H1 (cell line): ENCODE measurements around the gene ALDH5A1. TPM values are rescaled to one million over a fixed set of nuclear protein-coding genes. Genes with fewer than 3 reads are reported as not detected.

Source experiments
- CTCF ChIA-PET: fragments of 300-600 bp; sonication (Branson Sonifier 250); formaldehyde crosslinking; loops from one replicate; lab custom pipeline; 2021; ENCODE audit not compliant: partially characterized antibody; lab: Charles Lee
- POLR2A ChIA-PET: fragments of 300-600 bp; sonication (Branson Sonifier 250); formaldehyde crosslinking; loops from one replicate; lab custom pipeline; 2021; ENCODE audit warnings: inconsistent platforms; ENCODE audit not compliant: partially characterized antibody; lab: Charles Lee
- DNase-seq, 2 experiments: peaks; one replicate each; pipeline versions ENCODE4 v3.0.0 to v3.0.0-alpha.2; 2010 to 2022; ENCODE audit warnings: low spot score in 2 of 2, low read depth in 1 of 2, mixed read lengths in 1 of 2
- FAIRE-seq: peaks from 2 replicates; lab custom pipeline; 2011; peaks lifted over from hg19 to GRCh38; lab: Jason Lieb, UNC
- H2AFZ ChIP-seq: 2 replicates; pipeline ENCODE4 v1.8.1; 2012; ENCODE audit warnings: low read length, inconsistent platforms
- H2AK5ac ChIP-seq: 2 replicates; pipeline ENCODE4 v1.6.1; 2013; ENCODE audit warnings: low read depth, low read length
- H2BK120ac ChIP-seq: replicated peaks from 2 replicates; pipeline ENCODE3; 2013; ENCODE audit warnings: low read depth, low read length, inconsistent platforms
- H2BK12ac ChIP-seq: 2 replicates; pipeline ENCODE4 v1.6.1; 2013; ENCODE audit warnings: low read depth, low read length
- H2BK15ac ChIP-seq: 2 replicates; pipeline ENCODE4 v1.6.1; 2013; ENCODE audit warnings: low read length
- H2BK20ac ChIP-seq: 2 replicates; pipeline ENCODE4 v1.6.1; 2013; ENCODE audit warnings: low read length
- H2BK5ac ChIP-seq: 2 replicates; pipeline ENCODE4 v1.6.1; 2013; ENCODE audit warnings: low read depth, low read length
- H3K14ac ChIP-seq: 2 replicates; pipeline ENCODE4 v1.6.1; 2013; ENCODE audit warnings: inconsistent platforms; ENCODE audit not compliant: insufficient read length
- H3K18ac ChIP-seq: 2 replicates; pipeline ENCODE4 v1.6.1; 2013; ENCODE audit warnings: low read length; ENCODE audit errors: extremely low read depth
- H3K23ac ChIP-seq: 2 replicates; pipeline ENCODE4 v1.6.1; 2013; ENCODE audit warnings: inconsistent platforms; ENCODE audit not compliant: insufficient read length
- H3K23me2 ChIP-seq: 2 replicates; pipeline ENCODE4 v1.6.1; 2013; ENCODE audit warnings: low read depth, low read length
- H3K27ac ChIP-seq: 2 replicates; pipeline ENCODE4 v1.6.1; 2011; ENCODE audit warnings: low read depth, low read length, inconsistent platforms
- H3K27me3 ChIP-seq, 4 experiments: replicated peaks in 1 of 4; 1 replicate in 1 of 4; 2 replicates in 3 of 4; pipeline versions ENCODE4 v1.6.1 to v1.8.1; 2011 to 2013; ENCODE audit warnings: low read length in 3 of 4, mild to moderate bottlenecking in 3 of 4, inconsistent platforms in 2 of 4, mixed read lengths in 2 of 4, moderate library complexity in 1 of 4; ENCODE audit not compliant: control insufficient read depth in 3 of 4, insufficient read depth in 3 of 4; ENCODE audit errors: extremely low read depth in 1 of 4
- H3K36me3 ChIP-seq, 4 experiments: 2 replicates each; pipeline versions ENCODE4 v1.6.1 to v1.8.1; 2011 to 2013; ENCODE audit warnings: mild to moderate bottlenecking in 4 of 4, low read length in 3 of 4, moderate library complexity in 2 of 4, control low read depth in 1 of 4, inconsistent platforms in 1 of 4; ENCODE audit not compliant: insufficient read depth in 4 of 4, control insufficient read depth in 2 of 4
- H3K4ac ChIP-seq: replicated peaks from 2 replicates; pipeline ENCODE3; 2013; ENCODE audit warnings: low read length, low read depth, mixed read lengths, inconsistent platforms; ENCODE audit not compliant: insufficient read length
- H3K4me1 ChIP-seq, 4 experiments: replicated peaks in 1 of 4; 1 replicate in 1 of 4; 2 replicates in 3 of 4; pipeline versions ENCODE4 v1.6.1 to v1.8.1; 2011 to 2013; ENCODE audit warnings: low read length in 3 of 4, inconsistent platforms in 2 of 4, mixed read lengths in 1 of 4; ENCODE audit not compliant: insufficient read depth in 4 of 4, control insufficient read depth in 3 of 4
- H3K4me2 ChIP-seq, 2 experiments: 2 replicates each; pipeline versions ENCODE4 v1.6.1 to v1.8.1; 2011 to 2013; ENCODE audit warnings: low read depth in 2 of 2, low read length in 2 of 2, control low read depth in 1 of 2, inconsistent platforms in 1 of 2, mild to moderate bottlenecking in 1 of 2; ENCODE audit not compliant: insufficient read depth in 1 of 2
- H3K4me3 ChIP-seq, 4 experiments: fragments of 200-600, 300-600 bp in 1 of 4; sonication (generic), shearing (Covaris generic), sonication (Bioruptor Twin) in 1 of 4; 2 replicates each; pipeline versions ENCODE4 v1.5.1 to v1.8.1; 2011 to 2016; ENCODE audit warnings: low read length in 4 of 4, low read depth in 3 of 4, control low read depth in 2 of 4, inconsistent platforms in 2 of 4, mild to moderate bottlenecking in 2 of 4, mixed read lengths in 1 of 4, moderate library complexity in 1 of 4; ENCODE audit not compliant: insufficient read depth in 2 of 4; ENCODE audit errors: extremely low read depth in 1 of 4
- H3K56ac ChIP-seq: replicated peaks from 2 replicates; pipeline ENCODE3; 2013; ENCODE audit warnings: low read depth, mild to moderate bottlenecking, mixed read lengths, low read length, inconsistent platforms; ENCODE audit not compliant: insufficient read length
- H3K79me1 ChIP-seq: 2 replicates; pipeline ENCODE4 v1.6.1; 2013; ENCODE audit warnings: low read depth, low read length, control low read depth
- H3K79me2 ChIP-seq, 2 experiments: 2 replicates each; pipeline versions ENCODE4 v1.6.1 to v1.8.1; 2012 to 2013; ENCODE audit warnings: low read length in 2 of 2, mild to moderate bottlenecking in 2 of 2, inconsistent platforms in 1 of 2; ENCODE audit not compliant: insufficient read depth in 2 of 2, control insufficient read depth in 1 of 2
- H3K9ac ChIP-seq, 4 experiments: replicated peaks in 1 of 4; 1 replicate in 1 of 4; 2 replicates in 3 of 4; pipeline versions ENCODE4 v1.6.1 to v1.8.1; 2011 to 2013; ENCODE audit warnings: low read depth in 3 of 4, low read length in 3 of 4, control low read depth in 2 of 4, mild to moderate bottlenecking in 2 of 4, moderate library complexity in 2 of 4, inconsistent platforms in 1 of 4; ENCODE audit errors: extremely low read depth in 1 of 4
- H3K9me3 ChIP-seq, 2 experiments: 2 replicates each; pipeline versions ENCODE4 v1.6.1 to v1.8.1; 2012 to 2013; ENCODE audit warnings: mild to moderate bottlenecking in 2 of 2, moderate library complexity in 2 of 2, control low read depth in 1 of 2, inconsistent platforms in 1 of 2, low read depth in 1 of 2, low read length in 1 of 2, mixed read lengths in 1 of 2; ENCODE audit not compliant: insufficient read depth in 2 of 2
- H4K20me1 ChIP-seq, 2 experiments: replicated peaks in 1 of 2; 2 replicates each; pipeline versions ENCODE3 to v1.8.1; 2011 to 2013; ENCODE audit warnings: inconsistent platforms in 2 of 2, low read length in 2 of 2, mild to moderate bottlenecking in 1 of 2; ENCODE audit not compliant: insufficient read depth in 2 of 2, control insufficient read depth in 1 of 2
- H4K5ac ChIP-seq: 2 replicates; pipeline ENCODE4 v1.6.1; 2013; ENCODE audit warnings: low read length, low read depth, mixed read lengths, inconsistent platforms; ENCODE audit not compliant: insufficient read length
- H4K8ac ChIP-seq: 2 replicates; pipeline ENCODE4 v1.8.0; 2013; ENCODE audit warnings: mild to moderate bottlenecking, moderate library complexity, low read length, inconsistent platforms; ENCODE audit not compliant: insufficient read depth; ENCODE audit errors: extremely low read depth
- H4K91ac ChIP-seq: replicated peaks from 2 replicates; pipeline ENCODE3; 2013; ENCODE audit warnings: low read length, mixed read lengths, inconsistent platforms; ENCODE audit not compliant: insufficient read length
- CHD1 ChIP-seq: IDR thresholded peaks from 2 replicates; pipeline ENCODE4 v1.6.1; 2012; ENCODE audit warnings: low read depth, low read length, improper control_type of control experiment
- POLR2A ChIP-seq, 2 experiments: IDR thresholded peaks; 1 replicate in 1 of 2; 2 replicates in 1 of 2; pipeline ENCODE4 v1.6.1; 2011; ENCODE audit warnings: low read depth in 2 of 2, low read length in 2 of 2, mild to moderate bottlenecking in 2 of 2; ENCODE audit errors: control extremely low read depth in 1 of 2
- RFX5 ChIP-seq: IDR thresholded peaks from 2 replicates; pipeline ENCODE4 v1.6.1; 2011; ENCODE audit warnings: low read depth, low read length, improper control_type of control experiment, borderline replicate concordance
- WGBS, 2 experiments: shearing (Covaris generic) in 1 of 2; methylation state at CpG; one replicate each; pipeline versions ENCODE4 v1.1.6 to v1.1.7; 2013 to 2015; ENCODE audit warnings: low lambda C conversion rate in 2 of 2, mixed read lengths in 2 of 2, inconsistent platforms in 1 of 2, low coverage in 1 of 2, missing lambda C conversion rate in 1 of 2; ENCODE audit not compliant: insufficient replicate concordance in 2 of 2, insufficient coverage in 1 of 2, insufficient read length in 1 of 2; ENCODE audit errors: extremely low coverage in 1 of 2, missing lambda C conversion rate in 1 of 2; 5-methylcytosine and 5-hydroxymethylcytosine counted together
- polyA plus RNA-seq, 7 experiments: library from polyadenylated mRNA; depleted of rRNA in 3 of 7; stranded (reverse) in 5 of 7; unstranded in 2 of 7; fragments of >200 nt in 5 of 7; fragments of 200-250 nt in 2 of 7; gene quantifications; 1 replicate in 5 of 7; 2 replicates in 1 of 7; 4 replicates in 1 of 7; pipeline versions ENCODE4 v1.2.1 to v1.2.3, GENCODE V29; 2011 to 2013; ENCODE audit warnings: missing spikeins in 2 of 7, mixed read lengths in 2 of 7
- total RNA-seq: library from RNA; stranded (reverse); fragmentation: NEBNext Ultra II Directional; extraction: Animal tissue kit (Norgen Biotek cat#: 25700); gene quantifications from 2 replicates; pipeline ENCODE4 v1.2.1, GENCODE V29; 2021

Gene ALDH5A1
- total and polyA plus RNA-seq, 2 of the 8 experiments (the other 6 are each of a cell fraction or from before 2014, with no cell fraction given), result 1.5 to 2.4 TPM

- Histone ChIP-seq H2BK20ac (no peak overlapping the region), H3K4me1 (no peaks in the 10 kb centered on the region), H3K9me3 (no peaks in the 10 kb centered on the region), H4K20me1 (no peaks in the 10 kb centered on the region), H4K5ac (no peak overlapping the region), H3K23ac (no peak overlapping the region), H2BK120ac (no peak overlapping the region), H2AFZ (no peak overlapping the region), H3K4me3 (no peak overlapping the region), H2BK15ac (no peak overlapping the region), H4K91ac (no peak overlapping the region), H3K27me3 (no peaks in the 10 kb centered on the region), H3K27ac (no peak overlapping the region), H3K23me2 (no peaks in the 10 kb centered on the region; the same call in 1 of the 2 replicates), H3K4ac (no peak overlapping the region), H2BK12ac (no peak overlapping the region), H2BK5ac (no peak overlapping the region), H3K9ac (no peak overlapping the region), H3K79me1 (no peaks in the 10 kb centered on the region), H3K56ac (no peak overlapping the region), H3K4me2 (no peak overlapping the region), H4K8ac (no peak overlapping the region), H3K36me3 (0 out of 8 replicates have a peak, but pooled peaks cover 0 to 3% (median 0%) of the 10 kb centered on the region in 4 experiments), H3K18ac (no peak overlapping the region), H3K14ac (no peak overlapping the region), H3K79me2 (no peaks in the 10 kb centered on the region), H2AK5ac (no peak overlapping the region)
- 85% methylated on average over 5 of the region's 5 CpGs; no CpG with 5 or more reads in 1 of the 2 experiments for WGBS, 2 experiments
- no peak for DNase-seq
- TF ChIP-seq POLR2A (IDR thresholded peaks at IDR 0.05; ENCODE audit: control extremely low read depth in 1 of 2, low read depth in 2 of 2, low read length in 2 of 2) (no peak), RFX5 (no peak), CHD1 (no peak)
- no peak for FAIRE-seq
- POLR2A ChIA-PET, result no interaction called here
- CTCF ChIA-PET, result interaction anchor here (0.7 to 1.2 kb wide), 5 partner anchors 11 to 135 kb away, joined by 3 to 4 read pairs (median 4); partner anchors contain the start of genes ACOT13, ALDH5A1 and TDP2
Measured at GRCh38 chr6:24566020-24566767, 71.4 kb downstream of the ALDH5A1 start.
